MM.1S (cell line): Measurements from ENCODE around the gene BACH2.

Source experiments
- EZH2 ChIP-seq: fragments of 300-600 bp; sonication (generic); optimal IDR thresholded peaks from 2 replicates; pipeline ENCODE3; 2017; ENCODE audit warnings: low read depth, mild to moderate bottlenecking, antibody characterized with exemption, low read length, mixed read lengths
- TF ChIP-seq, protein P1 (sequence below): fragments of 300-600 bp; sonication (generic); IDR thresholded peaks from 2 replicates; pipeline ENCODE4 v1.5.1; 2016; ENCODE audit warnings: antibody characterized with exemption, low read length, mixed read lengths

GRCh38 chr6:90136837-90137568 lies 159.6 kb downstream of the BACH2 start:
- TF ChIP-seq, protein P1, sequence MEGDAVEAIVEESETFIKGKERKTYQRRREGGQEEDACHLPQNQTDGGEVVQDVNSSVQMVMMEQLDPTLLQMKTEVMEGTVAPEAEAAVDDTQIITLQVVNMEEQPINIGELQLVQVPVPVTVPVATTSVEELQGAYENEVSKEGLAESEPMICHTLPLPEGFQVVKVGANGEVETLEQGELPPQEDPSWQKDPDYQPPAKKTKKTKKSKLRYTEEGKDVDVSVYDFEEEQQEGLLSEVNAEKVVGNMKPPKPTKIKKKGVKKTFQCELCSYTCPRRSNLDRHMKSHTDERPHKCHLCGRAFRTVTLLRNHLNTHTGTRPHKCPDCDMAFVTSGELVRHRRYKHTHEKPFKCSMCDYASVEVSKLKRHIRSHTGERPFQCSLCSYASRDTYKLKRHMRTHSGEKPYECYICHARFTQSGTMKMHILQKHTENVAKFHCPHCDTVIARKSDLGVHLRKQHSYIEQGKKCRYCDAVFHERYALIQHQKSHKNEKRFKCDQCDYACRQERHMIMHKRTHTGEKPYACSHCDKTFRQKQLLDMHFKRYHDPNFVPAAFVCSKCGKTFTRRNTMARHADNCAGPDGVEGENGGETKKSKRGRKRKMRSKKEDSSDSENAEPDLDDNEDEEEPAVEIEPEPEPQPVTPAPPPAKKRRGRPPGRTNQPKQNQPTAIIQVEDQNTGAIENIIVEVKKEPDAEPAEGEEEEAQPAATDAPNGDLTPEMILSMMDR: no peak
- no peak for TF ChIP-seq EZH2
